HG03565 (cell line): Measurements from ENCODE around the gene LTC4S.

Source experiments
- ATAC-seq: cut with Tn5 transposase; IDR thresholded peaks from one replicate; pipeline ENCODE4 v1.9.1; 2021; ENCODE audit warnings: mild to moderate bottlenecking, moderate library complexity; ENCODE audit not compliant: unreplicated experiment

LTC4S gene

GRCh38 chr5:179840766-179841165, 47.0 kb downstream of the LTC4S start:
- ATAC-seq, result no peak

GRCh38 chr5:179841621-179842020, 47.8 kb downstream of the LTC4S start:
- ATAC-seq, result no peak
